Upper lobe of left lung (tissue), 6 donors: ENCODE measurements around the gene CPT1A. TPM values are rescaled to one million over a fixed set of nuclear protein-coding genes. Genes with fewer than 3 reads are reported as not detected.

Experiments used
- ATAC-seq, 2 donors: fragments of 200-7000 bp; cut with Tn5 transposase; one replicate each; pipeline ENCODE4 v1.9.1; 2022; ENCODE audit warnings: mild to moderate bottlenecking in 2 of 2, moderate library complexity in 2 of 2; ENCODE audit not compliant: low FRiP score in 2 of 2
- DNase-seq, 2 donors: peaks; one replicate each; pipeline ENCODE4 v3.0.0-alpha.2; 2019 to 2020
- H3K27ac ChIP-seq, 4 donors: fragments of 200-600 bp; sonication (generic); one replicate each; pipeline ENCODE4 v1.5.1; 2016 to 2019
- H3K27me3 ChIP-seq, 4 donors: fragments of 200-600 bp; sonication (generic); one replicate each; pipeline ENCODE4 v1.5.1; 2017 to 2019
- H3K36me3 ChIP-seq, 4 donors: fragments of 200-600 bp; sonication (generic); one replicate each; pipeline ENCODE4 v1.5.1; 2016 to 2019
- H3K4me1 ChIP-seq, 4 donors: fragments of 200-600 bp; sonication (generic); one replicate each; pipeline ENCODE4 v1.5.1; 2018 to 2019
- H3K4me3 ChIP-seq, 4 donors: fragments of 200-600 bp; sonication (generic); one replicate each; pipeline ENCODE4 v1.5.1; 2017 to 2019; ENCODE audit warnings: mild to moderate bottlenecking in 2 of 4, moderate library complexity in 1 of 4
- H3K9me3 ChIP-seq, 4 donors: fragments of 200-600 bp; sonication (generic); one replicate each; pipeline ENCODE4 v1.5.1; 2018 to 2019
- CTCF ChIP-seq, 6 experiments: fragments of 450-650 bp in 4 of 6; fragments of 200-600 bp in 2 of 6; sonication (generic) in 2 of 6; IDR thresholded peaks; one replicate each; pipeline ENCODE4 v1.5.1; 2016 to 2019; ENCODE audit warnings: antibody characterized with exemption in 6 of 6
- EP300 ChIP-seq, 4 donors: sonication (generic); formaldehyde crosslinking; IDR thresholded peaks; one replicate each; pipeline ENCODE4 v1.5.1; 2017; ENCODE audit warnings: antibody characterized with exemption in 4 of 4, control low read depth in 2 of 4
- POLR2A ChIP-seq, 4 donors: fragments of 450-650 bp; IDR thresholded peaks; one replicate each; pipeline ENCODE4 v1.5.1; 2016 to 2017; ENCODE audit warnings: antibody characterized with exemption in 4 of 4, mild to moderate bottlenecking in 2 of 4
- POLR2AphosphoS5 ChIP-seq, 2 donors: sonication (generic); formaldehyde crosslinking; IDR thresholded peaks; one replicate each; pipeline ENCODE4 v1.5.1; 2017; ENCODE audit warnings: antibody characterized with exemption in 2 of 2
- WGBS, 2 donors: methylation state at CpG; one replicate each; pipeline ENCODE4 v1.1.5; 2017 to 2018; 5-methylcytosine and 5-hydroxymethylcytosine counted together
- total RNA-seq, 6 donors: library from RNA; depleted of rRNA in 4 of 6; stranded (reverse); fragments of >200 nt in 4 of 6; gene quantifications; one replicate each; pipeline versions ENCODE4 v1.1.0 to v1.2.1, GENCODE V29; 2016 to 2021
- donor health status: DM: no; HTN: no; CAD: no; lungs with moderate emphysema.
- donor health status: DM: no; HTN: yes; CAD: no; lungs with severe emphysema.

The CPT1A gene
- total RNA-seq, 6 donors from 2014 or later: 38.2 to 91.8 (median 63.3) TPM

- peaks cover 31 to 98% (median 77%) of the 10 kb centered on the region in 4 donors for H3K36me3 ChIP-seq
- TF ChIP-seq EP300 (IDR thresholded peaks at IDR 0.05) (no peak), CTCF (IDR thresholded peaks at IDR 0.05) (no peak), POLR2AphosphoS5 (IDR thresholded peaks at IDR 0.05) (no peak), POLR2A (IDR thresholded peaks at IDR 0.05) (no peak)
- H3K9me3 ChIP-seq: no peaks in the 10 kb centered on the region
- H3K27ac ChIP-seq: no peak overlapping the region
- no peak overlapping the region for H3K4me3 ChIP-seq
- WGBS, 2 donors: 87 to 91% methylated on average over 14 to 15 of the region's 15 CpGs
- ATAC-seq: no peak
- peak in 1 of 2 donors; percentile 45 for DNase-seq
- H3K4me1 ChIP-seq: no peaks in the 10 kb centered on the region
- no peaks in the 10 kb centered on the region for H3K27me3 ChIP-seq
These were observed 79.2 kb downstream of the CPT1A start for GRCh38 chr11:68762481-68762880.

- ATAC-seq (no peak), DNase-seq (no peak)
- Histone ChIP-seq H3K9me3 (no peaks in the 10 kb centered on the region), H3K4me3 (no peak overlapping the region), H3K27me3 (no peaks in the 10 kb centered on the region), H3K27ac (no peak overlapping the region), H3K4me1 (no peaks in the 10 kb centered on the region), H3K36me3 (peaks cover 37 to 98% (median 81%) of the 10 kb centered on the region in 4 donors)
- WGBS, 2 donors: 88 to 96% methylated on average over 4 to 12 of the region's 12 CpGs
- TF ChIP-seq POLR2A (IDR thresholded peaks at IDR 0.05): no peak
- TF ChIP-seq POLR2AphosphoS5 (IDR thresholded peaks at IDR 0.05): no peak
- TF ChIP-seq CTCF (IDR thresholded peaks at IDR 0.05): no peak
- TF ChIP-seq EP300 (IDR thresholded peaks at IDR 0.05): no peak
These were observed 79.9 kb downstream of the CPT1A start for GRCh38 chr11:68761801-68762200.

GRCh38 chr11:68759991-68760390 lies 81.7 kb downstream of the CPT1A start:
- H3K4me3 ChIP-seq: no peak overlapping the region
- no peaks in the 10 kb centered on the region for H3K27me3 ChIP-seq
- no peaks in the 10 kb centered on the region for H3K4me1 ChIP-seq
- no peak for TF ChIP-seq CTCF (IDR thresholded peaks at IDR 0.05)
- no peak for TF ChIP-seq POLR2A (IDR thresholded peaks at IDR 0.05)
- TF ChIP-seq EP300 (IDR thresholded peaks at IDR 0.05): no peak
- TF ChIP-seq POLR2AphosphoS5 (IDR thresholded peaks at IDR 0.05): no peak
- DNase-seq (peak in 1 of 2 donors; percentile 59), ATAC-seq (no peak)
- no peak overlapping the region for H3K27ac ChIP-seq
- H3K9me3 ChIP-seq: no peaks in the 10 kb centered on the region
- peaks cover 41 to 94% (median 82%) of the 10 kb centered on the region in 4 donors for H3K36me3 ChIP-seq
- 93 to 97% methylated on average over 15 of the region's 15 CpGs for WGBS, 2 donors

GRCh38 chr11:68757711-68758110 lies 84.0 kb downstream of the CPT1A start:
- Histone ChIP-seq H3K27me3 (no peaks in the 10 kb centered on the region), H3K4me3 (no peak overlapping the region), H3K27ac (no peak overlapping the region), H3K9me3 (no peaks in the 10 kb centered on the region), H3K36me3 (peaks cover 41 to 80% (median 67%) of the 10 kb centered on the region in 4 donors), H3K4me1 (no peaks in the 10 kb centered on the region)
- TF ChIP-seq POLR2AphosphoS5 (IDR thresholded peaks at IDR 0.05) (no peak), EP300 (IDR thresholded peaks at IDR 0.05) (no peak), POLR2A (IDR thresholded peaks at IDR 0.05) (no peak), CTCF (IDR thresholded peaks at IDR 0.05) (no peak)
- 87 to 89% methylated on average over 8 of the region's 8 CpGs for WGBS, 2 donors
- DNase-seq (no peak), ATAC-seq (no peak)

GRCh38 chr11:68756171-68756766 lies 85.4 kb downstream of the CPT1A start:
- H3K36me3 ChIP-seq: peaks cover 32 to 66% (median 52%) of the 10 kb centered on the region in 4 donors
- peaks cover 6 to 9% (median 7%) of the 10 kb centered on the region in 4 donors for H3K4me1 ChIP-seq
- 90 to 94% methylated on average over 12 of the region's 12 CpGs for WGBS, 2 donors
- no peaks in the 10 kb centered on the region for H3K9me3 ChIP-seq
- H3K27me3 ChIP-seq: no peaks in the 10 kb centered on the region
- DNase-seq (no peak), ATAC-seq (no peak)
- TF ChIP-seq CTCF (IDR thresholded peaks at IDR 0.05) (no peak), POLR2A (IDR thresholded peaks at IDR 0.05) (no peak), EP300 (IDR thresholded peaks at IDR 0.05) (no peak), POLR2AphosphoS5 (IDR thresholded peaks at IDR 0.05) (no peak)
- no peak overlapping the region for H3K4me3 ChIP-seq
- H3K27ac ChIP-seq: no peak overlapping the region
